Mesenchymal stem cell (in vitro differentiated cells and primary cell): ENCODE data around the gene TRIM24.

Experiments
- DNase-seq: peaks from one replicate; pipeline ENCODE4 v3.0.0-alpha.2; 2013
- H2AFZ ChIP-seq: one replicate; pipeline ENCODE4 v1.6.1; 2013; ENCODE audit warnings: low read depth, mild to moderate bottlenecking, control low read depth, inconsistent platforms, low read length, moderate library complexity
- H2AK5ac ChIP-seq: 2 replicates; pipeline ENCODE4 v1.6.1; 2013; ENCODE audit warnings: low read length, moderate library complexity, mild to moderate bottlenecking, inconsistent platforms; ENCODE audit not compliant: severe bottlenecking
- H2BK120ac ChIP-seq: one replicate; pipeline ENCODE4 v1.6.1; 2013; ENCODE audit warnings: low read depth, mild to moderate bottlenecking, inconsistent platforms, low read length, moderate library complexity
- H2BK12ac ChIP-seq, 2 experiments: one replicate each; pipeline ENCODE4 v1.6.1; 2013; ENCODE audit warnings: inconsistent platforms in 2 of 2, low read length in 2 of 2, mild to moderate bottlenecking in 2 of 2, moderate library complexity in 2 of 2, control low read depth in 1 of 2
- H2BK15ac ChIP-seq: one replicate; pipeline ENCODE4 v1.6.1; 2013; ENCODE audit warnings: mild to moderate bottlenecking, low read depth, inconsistent platforms; ENCODE audit not compliant: poor library complexity, severe bottlenecking
- H2BK5ac ChIP-seq: 2 replicates; pipeline ENCODE4 v1.6.1; 2013; ENCODE audit warnings: low read depth, mild to moderate bottlenecking, low read length, control low read depth, inconsistent platforms; ENCODE audit not compliant: poor library complexity, severe bottlenecking
- H3K14ac ChIP-seq, 2 experiments: one replicate each; pipeline ENCODE4 v1.6.1; 2013; ENCODE audit warnings: inconsistent platforms in 2 of 2, low read length in 2 of 2, control low read depth in 1 of 2, mild to moderate bottlenecking in 1 of 2, moderate library complexity in 1 of 2
- H3K18ac ChIP-seq, 2 experiments: one replicate each; pipeline ENCODE4 v1.6.1; 2013; ENCODE audit warnings: inconsistent platforms in 2 of 2, low read length in 2 of 2, control low read depth in 1 of 2, low read depth in 1 of 2, mild to moderate bottlenecking in 1 of 2
- H3K23ac ChIP-seq, 2 experiments: one replicate each; pipeline ENCODE4 v1.6.1; 2013; ENCODE audit warnings: inconsistent platforms in 2 of 2, low read length in 2 of 2, mild to moderate bottlenecking in 2 of 2, moderate library complexity in 2 of 2, control low read depth in 1 of 2
- H3K27ac ChIP-seq: 2 replicates; pipeline ENCODE4 v1.5.1; 2013; ENCODE audit warnings: mild to moderate bottlenecking, moderate library complexity, low read length, control low read depth, inconsistent platforms; ENCODE audit not compliant: poor library complexity, severe bottlenecking
- H3K27me3 ChIP-seq, 2 experiments: 2 replicates each; pipeline versions ENCODE4 v1.6.1 to v1.7.0; 2013; ENCODE audit warnings: low read length in 2 of 2, mild to moderate bottlenecking in 2 of 2, moderate library complexity in 2 of 2, control low read depth in 1 of 2, inconsistent platforms in 1 of 2; ENCODE audit not compliant: control insufficient read depth in 1 of 2, insufficient read depth in 1 of 2
- H3K36me3 ChIP-seq, 2 experiments: 2 replicates each; pipeline versions ENCODE4 v1.6.1 to v1.7.0; 2013; ENCODE audit warnings: low read length in 2 of 2, control low read depth in 1 of 2, inconsistent platforms in 1 of 2, low read depth in 1 of 2, mild to moderate bottlenecking in 1 of 2; ENCODE audit not compliant: insufficient read depth in 2 of 2, control insufficient read depth in 1 of 2
- H3K4ac ChIP-seq, 2 experiments: one replicate each; pipeline ENCODE4 v1.6.1; 2013; ENCODE audit warnings: inconsistent platforms in 2 of 2, low read length in 2 of 2, mild to moderate bottlenecking in 2 of 2, moderate library complexity in 2 of 2, control low read depth in 1 of 2, low read depth in 1 of 2
- H3K4me1 ChIP-seq: 2 replicates; pipeline ENCODE4 v1.6.1; 2013; ENCODE audit warnings: low read depth, low read length, control low read depth; ENCODE audit not compliant: control insufficient read depth, insufficient read depth
- H3K4me2 ChIP-seq: 2 replicates; pipeline ENCODE4 v1.6.1; 2013; ENCODE audit warnings: low read length, mild to moderate bottlenecking, inconsistent platforms; ENCODE audit not compliant: poor library complexity, severe bottlenecking
- H3K4me3 ChIP-seq, 2 experiments: 2 replicates each; pipeline versions ENCODE4 v1.5.1 to v1.7.0; 2013; ENCODE audit warnings: low read length in 2 of 2, mild to moderate bottlenecking in 2 of 2, control low read depth in 1 of 2, low read depth in 1 of 2; ENCODE audit not compliant: insufficient read depth in 1 of 2
- H3K79me1 ChIP-seq: replicated peaks from 2 replicates; pipeline ENCODE4 v1.6.1; 2013; ENCODE audit warnings: mild to moderate bottlenecking, control low read depth, low read length, inconsistent platforms; ENCODE audit not compliant: poor library complexity, severe bottlenecking
- H3K9ac ChIP-seq: 2 replicates; pipeline ENCODE4 v1.7.0; 2013; ENCODE audit warnings: mild to moderate bottlenecking, low read length, moderate library complexity
- H3K9me3 ChIP-seq: 2 replicates; pipeline ENCODE4 v1.7.0; 2013; ENCODE audit warnings: mild to moderate bottlenecking, low read length; ENCODE audit not compliant: control insufficient read depth
- H4K8ac ChIP-seq: one replicate; pipeline ENCODE4 v1.6.1; 2013; ENCODE audit warnings: inconsistent platforms, mild to moderate bottlenecking, low read length, moderate library complexity
- H4K91ac ChIP-seq: one replicate; pipeline ENCODE4 v1.6.1; 2013; ENCODE audit warnings: mild to moderate bottlenecking, low read length, inconsistent platforms
- WGBS: methylation state at CpG from one replicate; pipeline ENCODE4 v1.1.7; 2013; ENCODE audit warnings: mixed read lengths; 5-methylcytosine and 5-hydroxymethylcytosine counted together

Gene TRIM24

GRCh38 chr7:138455609-138456008 is 4.5 kb upstream of the TRIM24 start:
- H2BK120ac ChIP-seq, result no peak overlapping the region
- WGBS, result 52% methylated on average over 3 of the region's 3 CpGs

GRCh38 chr7:138456220-138456619 is 3.8 kb upstream of the TRIM24 start:
- Histone ChIP-seq H2BK5ac (no peak overlapping the region), H3K27ac (no peak overlapping the region), H3K27me3 (no peaks in the 10 kb centered on the region), H3K9ac (no peak overlapping the region), H2AK5ac (no peak overlapping the region), H3K4me1 (no peaks in the 10 kb centered on the region), H3K14ac (no peak overlapping the region), H3K36me3 (no peaks in the 10 kb centered on the region), H3K9me3 (no peaks in the 10 kb centered on the region), H2BK120ac (no peak overlapping the region), H3K4ac (no peak overlapping the region), H2BK15ac (no peak overlapping the region), H2BK12ac (no peak overlapping the region), H3K4me2 (no peak overlapping the region), H4K8ac (no peak overlapping the region), H2AFZ (no peak overlapping the region), H4K91ac (no peak overlapping the region), H3K4me3 (no peak overlapping the region), H3K79me1 (no peaks in the 10 kb centered on the region), H3K18ac (no peak overlapping the region), H3K23ac (no peak overlapping the region)
- no peak for DNase-seq
- WGBS, result 94% methylated on average over 4 of the region's 4 CpGs

More at GRCh38 chr7:138455609-138456008, 4.5 kb upstream of the TRIM24 start:
- Histone ChIP-seq H3K9ac (no peak overlapping the region), H4K8ac (no peak overlapping the region), H4K91ac (no peak overlapping the region), H3K36me3 (no peaks in the 10 kb centered on the region), H3K27me3 (no peaks in the 10 kb centered on the region), H3K4ac (no peak overlapping the region), H3K4me1 (no peaks in the 10 kb centered on the region), H2BK15ac (no peak overlapping the region), H3K4me2 (no peak overlapping the region), H3K23ac (no peak overlapping the region), H3K27ac (no peak overlapping the region), H2BK12ac (no peak overlapping the region), H3K9me3 (no peaks in the 10 kb centered on the region), H3K14ac (no peak overlapping the region), H3K4me3 (no peak overlapping the region), H3K79me1 (no peaks in the 10 kb centered on the region), H3K18ac (no peak overlapping the region), H2AK5ac (no peak overlapping the region), H2BK5ac (no peak overlapping the region), H2AFZ (no peak overlapping the region)
- no peak for DNase-seq

GRCh38 chr7:138458576-138459412 is 1.3 kb upstream of the TRIM24 start:
- H2BK12ac ChIP-seq, result no peak overlapping the region
- peaks cover 0 to 5% of the 10 kb centered on the region in 2 experiments for H3K36me3 ChIP-seq
- no peak overlapping the region for H3K14ac ChIP-seq
- H3K23ac ChIP-seq, result no peak overlapping the region
- 51% methylated on average over 13 of the region's 18 CpGs for WGBS
- no peak overlapping the region for H3K27ac ChIP-seq
- H3K4me1 ChIP-seq, result peaks cover 2% of the 10 kb centered on the region
- H4K91ac ChIP-seq, result no peak overlapping the region
- H2BK120ac ChIP-seq, result no peak overlapping the region
- no peak overlapping the region for H2BK5ac ChIP-seq
- no peak overlapping the region for H4K8ac ChIP-seq
- H3K18ac ChIP-seq, result no peak overlapping the region
- H3K4me2 ChIP-seq, result no peak overlapping the region
- no peak overlapping the region for H3K4ac ChIP-seq
- H2BK15ac ChIP-seq, result no peak overlapping the region
- no peaks in the 10 kb centered on the region for H3K27me3 ChIP-seq
- H2AK5ac ChIP-seq, result no peak overlapping the region
- no peaks in the 10 kb centered on the region for H3K79me1 ChIP-seq
- no peak overlapping the region for H2AFZ ChIP-seq
- H3K4me3 ChIP-seq, result peak overlapping the region in 1 of 2 experiments; percentile 82
- peak overlapping the region; percentile 47 for H3K9ac ChIP-seq
- no peak for DNase-seq
- no peaks in the 10 kb centered on the region for H3K9me3 ChIP-seq

- H3K36me3 ChIP-seq, result peaks cover 0 to 5% of the 10 kb centered on the region in 2 experiments
- H3K9me3 ChIP-seq, result no peaks in the 10 kb centered on the region
- H2AK5ac ChIP-seq, result no peak overlapping the region
- H3K4me1 ChIP-seq, result peaks cover 2% of the 10 kb centered on the region
- no peak overlapping the region for H2BK120ac ChIP-seq
- H3K4me2 ChIP-seq, result peak overlapping the region; percentile 87
- H3K27ac ChIP-seq, result peak overlapping the region; percentile 65
- H3K27me3 ChIP-seq, result no peaks in the 10 kb centered on the region
- H3K79me1 ChIP-seq, result no peaks in the 10 kb centered on the region
- H2AFZ ChIP-seq, result no peak overlapping the region
- peak overlapping the region; percentile 47 for H3K9ac ChIP-seq
- H3K4ac ChIP-seq, result no peak overlapping the region
- DNase-seq, result peak; percentile 98
- H2BK5ac ChIP-seq, result no peak overlapping the region
- H2BK12ac ChIP-seq, result no peak overlapping the region
- no peak overlapping the region for H4K91ac ChIP-seq
- H3K4me3 ChIP-seq, result peak overlapping the region in 1 of 2 experiments; percentile 82
- H4K8ac ChIP-seq, result no peak overlapping the region
- WGBS, result 1% methylated on average over 15 of the region's 31 CpGs
- H3K14ac ChIP-seq, result no peak overlapping the region
- no peak overlapping the region for H3K18ac ChIP-seq
- H2BK15ac ChIP-seq, result no peak overlapping the region
- H3K23ac ChIP-seq, result no peak overlapping the region
Measured at GRCh38 chr7:138459413-138460175, 465 bp upstream of the TRIM24 start.
